Measurements from ENCODE around the gene M1AP. TPM values are rescaled to one million over a fixed set of nuclear protein-coding genes. Genes with fewer than 3 reads are reported as not detected.

M1AP gene
- polyA plus RNA-seq, 2 of the 4 experiments (the other 2 are of a cell fraction), result not detected

DNA sequence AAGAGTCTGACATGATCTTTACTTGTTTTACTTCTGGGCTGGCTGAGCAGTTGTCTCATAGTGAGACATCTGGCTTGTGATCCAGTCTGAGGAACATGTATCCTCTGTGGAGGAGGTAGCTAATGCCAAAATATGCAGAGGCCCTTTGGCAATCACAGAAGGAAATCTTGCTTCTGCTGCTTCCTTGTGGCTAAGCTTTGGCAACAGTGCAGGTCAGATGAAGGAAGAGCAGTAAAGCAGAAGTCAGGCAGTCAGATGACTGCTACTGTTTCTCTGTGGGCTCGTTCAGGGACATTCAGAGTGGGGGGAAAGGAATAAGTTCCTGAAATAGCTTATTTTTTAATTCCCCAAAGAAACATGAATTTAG, 71.3 kb downstream of the M1AP start:
- Histone ChIP-seq H3K4me3 (no peak overlapping the region), H3K4me1 (no peaks in the 10 kb centered on the region), H3K27ac (no peak overlapping the region), H3K4me2 (no peak overlapping the region), H3K9me3 (no peaks in the 10 kb centered on the region)
- TF ChIP-seq ZSCAN20 (CRISPR knock-in tag; IDR thresholded peaks at IDR 0.05) (no peak), PHF8 (IDR thresholded peaks at IDR 0.05; ENCODE audit: borderline replicate concordance, low read depth) (no peak), NFE2L2 (conservative IDR thresholded peaks at IDR 0.05; ENCODE audit: low read length) (no peak), BHLHE40 (IDR thresholded peaks at IDR 0.05; ENCODE audit: low read depth, low read length) (no peak), CEBPB (IDR thresholded peaks at IDR 0.05) (no peak), ZC3H11A (IDR thresholded peaks at IDR 0.05) (no peak), RNF2 (IDR thresholded peaks at IDR 0.05; ENCODE audit: borderline replicate concordance, low read depth) (no peak), FOXS1 (CRISPR knock-in tag; IDR thresholded peaks at IDR 0.05) (no peak), TFCP2L1 (CRISPR knock-in tag; IDR thresholded peaks at IDR 0.05) (no peak), MYC (IDR thresholded peaks at IDR 0.05; ENCODE audit: borderline replicate concordance, low read length) (no peak), ZNF302 (CRISPR knock-in tag; IDR thresholded peaks at IDR 0.05) (no peak), RAD21 (conservative IDR thresholded peaks at IDR 0.05 in 1 of 2, IDR thresholded peaks at IDR 0.05 in 1 of 2) (no peak), MAZ (IDR thresholded peaks at IDR 0.05; ENCODE audit: borderline replicate concordance, low read depth, low read length) (no peak), HDAC2 (IDR thresholded peaks at IDR 0.05) (no peak), CHD2 (IDR thresholded peaks at IDR 0.05; ENCODE audit: low read length, partially characterized antibody) (no peak)
- TF ChIP-seq, protein P1, sequence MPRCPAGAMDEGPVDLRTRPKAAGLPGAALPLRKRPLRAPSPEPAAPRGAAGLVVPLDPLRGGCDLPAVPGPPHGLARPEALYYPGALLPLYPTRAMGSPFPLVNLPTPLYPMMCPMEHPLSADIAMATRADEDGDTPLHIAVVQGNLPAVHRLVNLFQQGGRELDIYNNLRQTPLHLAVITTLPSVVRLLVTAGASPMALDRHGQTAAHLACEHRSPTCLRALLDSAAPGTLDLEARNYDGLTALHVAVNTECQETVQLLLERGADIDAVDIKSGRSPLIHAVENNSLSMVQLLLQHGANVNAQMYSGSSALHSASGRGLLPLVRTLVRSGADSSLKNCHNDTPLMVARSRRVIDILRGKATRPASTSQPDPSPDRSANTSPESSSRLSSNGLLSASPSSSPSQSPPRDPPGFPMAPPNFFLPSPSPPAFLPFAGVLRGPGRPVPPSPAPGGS (IDR thresholded peaks at IDR 0.05), result no peak
- TF ChIP-seq, protein P2, sequence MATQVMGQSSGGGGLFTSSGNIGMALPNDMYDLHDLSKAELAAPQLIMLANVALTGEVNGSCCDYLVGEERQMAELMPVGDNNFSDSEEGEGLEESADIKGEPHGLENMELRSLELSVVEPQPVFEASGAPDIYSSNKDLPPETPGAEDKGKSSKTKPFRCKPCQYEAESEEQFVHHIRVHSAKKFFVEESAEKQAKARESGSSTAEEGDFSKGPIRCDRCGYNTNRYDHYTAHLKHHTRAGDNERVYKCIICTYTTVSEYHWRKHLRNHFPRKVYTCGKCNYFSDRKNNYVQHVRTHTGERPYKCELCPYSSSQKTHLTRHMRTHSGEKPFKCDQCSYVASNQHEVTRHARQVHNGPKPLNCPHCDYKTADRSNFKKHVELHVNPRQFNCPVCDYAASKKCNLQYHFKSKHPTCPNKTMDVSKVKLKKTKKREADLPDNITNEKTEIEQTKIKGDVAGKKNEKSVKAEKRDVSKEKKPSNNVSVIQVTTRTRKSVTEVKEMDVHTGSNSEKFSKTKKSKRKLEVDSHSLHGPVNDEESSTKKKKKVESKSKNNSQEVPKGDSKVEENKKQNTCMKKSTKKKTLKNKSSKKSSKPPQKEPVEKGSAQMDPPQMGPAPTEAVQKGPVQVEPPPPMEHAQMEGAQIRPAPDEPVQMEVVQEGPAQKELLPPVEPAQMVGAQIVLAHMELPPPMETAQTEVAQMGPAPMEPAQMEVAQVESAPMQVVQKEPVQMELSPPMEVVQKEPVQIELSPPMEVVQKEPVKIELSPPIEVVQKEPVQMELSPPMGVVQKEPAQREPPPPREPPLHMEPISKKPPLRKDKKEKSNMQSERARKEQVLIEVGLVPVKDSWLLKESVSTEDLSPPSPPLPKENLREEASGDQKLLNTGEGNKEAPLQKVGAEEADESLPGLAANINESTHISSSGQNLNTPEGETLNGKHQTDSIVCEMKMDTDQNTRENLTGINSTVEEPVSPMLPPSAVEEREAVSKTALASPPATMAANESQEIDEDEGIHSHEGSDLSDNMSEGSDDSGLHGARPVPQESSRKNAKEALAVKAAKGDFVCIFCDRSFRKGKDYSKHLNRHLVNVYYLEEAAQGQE (IDR thresholded peaks at IDR 0.05), result no peak
- ChIA-PET CTCF (interaction anchor here (1.2 to 17.2 kb wide), 4 partner anchors 8 to 94 kb away, joined by 3 to 181 read pairs (median 6); partner anchors contain the start of genes CCDC142 and TTC31), POLR2A (no interaction called here)
- no peak for FAIRE-seq
- WGBS (ENCODE audit: missing lambda C conversion rate), result 7% methylated on average over 1 of the region's 1 CpG
- ATAC-seq, result no peak
- DNase-seq (ENCODE audit: low read depth in 1 of 2, low spot score in 1 of 2), result no peak

DNA sequence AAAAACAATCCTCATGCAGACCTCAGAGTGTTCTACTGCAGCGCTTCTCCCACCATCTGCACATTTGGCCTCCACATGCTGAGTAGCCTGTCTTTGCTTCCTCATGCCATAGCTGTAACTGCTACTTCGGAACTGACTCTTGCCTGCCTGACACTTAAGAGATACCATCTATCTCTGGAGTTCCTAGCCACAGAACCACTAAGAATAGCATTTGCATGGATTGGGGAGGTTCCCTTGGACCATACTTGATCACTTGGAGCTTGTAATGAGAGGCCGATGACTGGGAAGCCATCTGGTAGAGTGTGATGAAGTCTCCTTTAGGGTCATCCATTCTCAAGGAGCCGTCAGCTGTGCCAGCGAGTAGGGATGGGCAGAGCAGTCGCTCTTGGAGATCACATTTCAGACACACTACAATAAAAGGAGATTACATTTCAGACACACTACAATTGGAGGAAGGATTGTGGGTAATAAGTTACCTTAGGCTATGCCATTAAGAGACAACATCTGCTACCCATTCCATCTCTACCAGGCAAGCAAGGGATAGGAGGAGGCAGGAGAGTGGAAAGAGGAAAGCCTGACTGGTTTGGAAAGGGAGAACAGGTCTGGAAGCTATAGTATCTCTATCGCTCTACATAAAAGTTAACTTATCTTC, 71.8 kb downstream of the M1AP start:
- CTCF ChIA-PET, result interaction anchor here (1.2 to 17.2 kb wide), 4 partner anchors 7 to 93 kb away, joined by 3 to 181 read pairs (median 6); partner anchors contain the start of genes CCDC142 and TTC31
- DNase-seq (ENCODE audit: low read depth in 1 of 2, low spot score in 1 of 2) (no peak), ATAC-seq (no peak), FAIRE-seq (no peak)
- no peak for TF ChIP-seq NR3C1 (IDR thresholded peaks at IDR 0.05)
- TF ChIP-seq EHF (CRISPR knock-in tag; IDR thresholded peaks at IDR 0.05), result no peak
- no peak for TF ChIP-seq MAFK (IDR thresholded peaks at IDR 0.05; ENCODE audit: partially characterized antibody)
- Histone ChIP-seq H3K9me3 (no peaks in the 10 kb centered on the region), H3K4me2 (no peak overlapping the region), H3K4me3 (no peak overlapping the region), H3K4me1 (no peaks in the 10 kb centered on the region), H3K27ac (no peak overlapping the region)
- 78% methylated on average over 7 of the region's 7 CpGs for WGBS (ENCODE audit: missing lambda C conversion rate)
- POLR2A ChIA-PET, result no interaction called here
